Peyer's patch (tissue), 4 donors: ENCODE data around the gene SLX4. TPM values are rescaled to one million over a fixed set of nuclear protein-coding genes. Genes with fewer than 3 reads are reported as not detected.

Source experiments
- DNase-seq, 3 donors: peaks; one replicate each; pipeline ENCODE4 v3.0.0-alpha.2; 2017 to 2019
- H3K27ac ChIP-seq, 4 donors: fragments of 200-600 bp; sonication (generic); one replicate each; pipeline ENCODE4 v1.5.1; 2016 to 2019
- H3K27me3 ChIP-seq, 2 donors: fragments of 200-600 bp; sonication (generic); one replicate each; pipeline ENCODE4 v1.5.1; 2019
- H3K36me3 ChIP-seq, 3 donors: fragments of 200-600 bp; sonication (generic); one replicate each; pipeline ENCODE4 v1.5.1; 2016 to 2019
- H3K4me1 ChIP-seq, 4 donors: fragments of 200-600 bp; sonication (generic); one replicate each; pipeline ENCODE4 v1.5.1; 2016 to 2019
- H3K4me3 ChIP-seq, 4 donors: fragments of 200-600 bp; sonication (generic); 1 replicate in 3 of 4; 2 replicates in 1 of 4; pipeline ENCODE4 v1.5.1; 2016 to 2019; ENCODE audit warnings: mild to moderate bottlenecking in 1 of 4
- H3K9me3 ChIP-seq, 4 donors: fragments of 200-600 bp; sonication (generic); one replicate each; pipeline ENCODE4 v1.5.1; 2016 to 2019; ENCODE audit warnings: mild to moderate bottlenecking in 1 of 4
- POLR2A ChIP-seq, 2 donors: fragments of 450-650 bp; IDR thresholded peaks; one replicate each; pipeline ENCODE4 v1.5.1; 2017; ENCODE audit warnings: antibody characterized with exemption in 2 of 2, mild to moderate bottlenecking in 2 of 2, moderate library complexity in 2 of 2
- total RNA-seq, 4 donors: library from RNA; depleted of rRNA; stranded (reverse); fragments of >200 nt; gene quantifications; one replicate each; pipeline ENCODE4 v1.1.0, GENCODE V29; 2016
- TF ChIP-seq, protein P1 (sequence below), 6 experiments: fragments of 450-650 bp in 4 of 6; fragments of 200-600 bp in 2 of 6; sonication (generic) in 1 of 6; IDR thresholded peaks; one replicate each; pipeline ENCODE4 v1.5.1; 2017 to 2019; ENCODE audit warnings: antibody characterized with exemption in 6 of 6, mild to moderate bottlenecking in 3 of 6, moderate library complexity in 1 of 6

Gene SLX4
- total RNA-seq, 4 donors from 2014 or later: 6.5 to 13.4 (median 12.8) TPM

DNA sequence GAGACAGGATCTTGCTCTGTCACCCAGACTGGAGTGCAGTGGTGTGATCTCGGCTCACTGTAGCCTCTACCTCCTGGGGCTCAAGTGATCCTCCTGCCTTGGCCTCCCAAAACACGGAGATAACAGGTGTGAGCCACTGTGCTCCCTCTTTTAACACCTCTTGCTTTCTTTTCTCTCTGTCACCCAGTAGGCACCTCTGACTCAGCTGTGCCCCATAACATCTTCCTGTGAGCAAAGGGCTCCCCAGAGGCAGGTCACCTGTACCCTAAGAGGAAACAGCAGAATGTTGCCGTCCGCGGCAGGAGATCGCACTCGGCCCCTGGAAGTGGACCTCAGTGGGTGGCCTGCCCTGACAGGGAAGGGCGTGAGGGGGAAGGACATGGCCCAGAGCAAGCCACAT, 33.3 kb downstream of the SLX4 start:
- Histone ChIP-seq H3K9me3 (no peaks in the 10 kb centered on the region), H3K36me3 (peaks cover 0 to 5% (median 0%) of the 10 kb centered on the region in 3 donors), H3K27me3 (no peaks in the 10 kb centered on the region), H3K4me1 (peaks cover 0 to 32% (median 9%) of the 10 kb centered on the region in 4 donors), H3K27ac (peak overlapping the region; percentile 22 to 80 (median 61)), H3K4me3 (peak overlapping the region in 1 of 4 donors; percentile 56)
- DNase-seq: peak in 2 of 3 donors; percentile 68 to 71
- TF ChIP-seq, protein P1, sequence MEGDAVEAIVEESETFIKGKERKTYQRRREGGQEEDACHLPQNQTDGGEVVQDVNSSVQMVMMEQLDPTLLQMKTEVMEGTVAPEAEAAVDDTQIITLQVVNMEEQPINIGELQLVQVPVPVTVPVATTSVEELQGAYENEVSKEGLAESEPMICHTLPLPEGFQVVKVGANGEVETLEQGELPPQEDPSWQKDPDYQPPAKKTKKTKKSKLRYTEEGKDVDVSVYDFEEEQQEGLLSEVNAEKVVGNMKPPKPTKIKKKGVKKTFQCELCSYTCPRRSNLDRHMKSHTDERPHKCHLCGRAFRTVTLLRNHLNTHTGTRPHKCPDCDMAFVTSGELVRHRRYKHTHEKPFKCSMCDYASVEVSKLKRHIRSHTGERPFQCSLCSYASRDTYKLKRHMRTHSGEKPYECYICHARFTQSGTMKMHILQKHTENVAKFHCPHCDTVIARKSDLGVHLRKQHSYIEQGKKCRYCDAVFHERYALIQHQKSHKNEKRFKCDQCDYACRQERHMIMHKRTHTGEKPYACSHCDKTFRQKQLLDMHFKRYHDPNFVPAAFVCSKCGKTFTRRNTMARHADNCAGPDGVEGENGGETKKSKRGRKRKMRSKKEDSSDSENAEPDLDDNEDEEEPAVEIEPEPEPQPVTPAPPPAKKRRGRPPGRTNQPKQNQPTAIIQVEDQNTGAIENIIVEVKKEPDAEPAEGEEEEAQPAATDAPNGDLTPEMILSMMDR (IDR thresholded peaks at IDR 0.05): no peak
- TF ChIP-seq POLR2A (IDR thresholded peaks at IDR 0.05): no peak

GRCh38 chr16:3577302-3577752, 34.1 kb downstream of the SLX4 start, which contains the start of gene NLRC3:
Gene NLRC3, minus strand, starts transcription at chr16:3577403. Its CDS starts 12,367 bp downstream, at chr16:3565036.
- no peaks in the 10 kb centered on the region for H3K36me3 ChIP-seq
- peak within 1 kb of the TSS; percentile 61 to 80 (median 62) for H3K27ac ChIP-seq
- H3K4me3 ChIP-seq: peak within 1 kb of the TSS; percentile 45 to 56 (median 50)
- H3K27me3 ChIP-seq: no peaks in the 10 kb centered on the region
- DNase-seq: peak in 2 of 3 donors; percentile 69 to 77
- H3K4me1 ChIP-seq: peaks cover 0 to 32% (median 9%) of the 10 kb centered on the region in 4 donors
- TF ChIP-seq, protein P1 (IDR thresholded peaks at IDR 0.05): no peak
- no peak for TF ChIP-seq POLR2A (IDR thresholded peaks at IDR 0.05)
- no peaks in the 10 kb centered on the region for H3K9me3 ChIP-seq

GRCh38 chr16:3576211-3576610, 35.2 kb downstream of the SLX4 start:
- peak overlapping the region; percentile 5 to 80 (median 40) for H3K27ac ChIP-seq
- no peak for DNase-seq
- H3K27me3 ChIP-seq: no peaks in the 10 kb centered on the region
- peak overlapping the region; percentile 45 to 56 (median 50) for H3K4me3 ChIP-seq
- peaks cover 0 to 32% (median 9%) of the 10 kb centered on the region in 4 donors for H3K4me1 ChIP-seq
- H3K9me3 ChIP-seq: no peaks in the 10 kb centered on the region
- no peak for TF ChIP-seq POLR2A (IDR thresholded peaks at IDR 0.05)
- TF ChIP-seq, protein P1 (IDR thresholded peaks at IDR 0.05): no peak
- no peaks in the 10 kb centered on the region for H3K36me3 ChIP-seq

DNA sequence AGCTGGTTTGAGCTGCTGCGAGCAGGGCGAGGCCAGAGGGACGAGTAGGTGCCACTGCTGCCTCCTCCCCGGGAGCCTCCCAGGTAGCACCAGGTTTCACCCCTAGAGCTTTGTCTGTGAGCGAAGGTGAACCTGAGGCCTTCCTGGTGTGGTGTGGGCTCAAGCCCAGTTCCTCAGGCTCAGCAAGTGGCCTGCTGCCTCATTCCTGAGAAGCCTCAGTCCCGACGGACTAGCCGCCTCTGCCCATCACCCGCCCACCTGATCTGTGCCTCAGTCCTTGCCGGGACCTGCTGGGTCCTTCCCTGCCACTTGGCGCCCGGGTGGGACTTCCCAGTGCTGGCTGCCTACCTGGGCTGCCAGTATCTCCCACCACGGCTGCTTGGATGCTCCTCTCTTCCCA, 35.9 kb downstream of the SLX4 start:
- DNase-seq: no peak
- H3K4me3 ChIP-seq: peak overlapping the region; percentile 45 to 56 (median 50)
- peaks cover 0 to 32% (median 9%) of the 10 kb centered on the region in 4 donors for H3K4me1 ChIP-seq

DNA sequence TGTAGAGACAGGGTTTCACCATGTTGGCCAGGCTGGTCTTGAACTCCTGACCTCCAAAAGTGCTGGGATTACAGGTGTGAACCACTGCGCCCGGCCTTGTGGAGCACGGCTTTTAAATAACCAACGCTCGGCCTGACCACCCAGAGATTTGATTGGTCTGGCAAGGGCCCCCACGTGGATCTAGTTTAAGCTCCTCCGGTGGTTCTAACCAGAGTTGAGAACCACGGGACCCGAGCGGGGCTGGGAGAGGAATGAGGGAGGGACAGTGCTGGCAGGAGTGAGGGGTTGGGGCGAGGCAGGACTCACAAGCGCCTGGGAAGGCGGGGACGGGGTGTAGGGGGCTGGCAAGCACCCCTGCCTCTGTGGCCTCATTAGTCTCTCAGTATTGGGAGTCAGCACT, 37.2 kb downstream of the SLX4 start:
- no peak for DNase-seq
- Histone ChIP-seq H3K27me3 (no peaks in the 10 kb centered on the region), H3K27ac (no peak overlapping the region), H3K4me1 (peaks cover 0 to 19% (median 6%) of the 10 kb centered on the region in 4 donors), H3K36me3 (no peaks in the 10 kb centered on the region), H3K9me3 (peaks cover 0 to 5% (median 0%) of the 10 kb centered on the region in 4 donors), H3K4me3 (no peak overlapping the region)
- TF ChIP-seq, protein P1 (IDR thresholded peaks at IDR 0.05): no peak
- TF ChIP-seq POLR2A (IDR thresholded peaks at IDR 0.05): no peak

More for the DNA sequence above, 35.9 kb downstream of the SLX4 start:
- Histone ChIP-seq H3K27ac (peak overlapping the region in 2 of 4 donors; percentile 5 to 80), H3K36me3 (no peaks in the 10 kb centered on the region), H3K9me3 (peaks cover 0 to 3% (median 0%) of the 10 kb centered on the region in 4 donors), H3K27me3 (no peaks in the 10 kb centered on the region)
- TF ChIP-seq POLR2A (IDR thresholded peaks at IDR 0.05): no peak
- TF ChIP-seq, protein P1 (IDR thresholded peaks at IDR 0.05): no peak
